HG03066 (cell line): ENCODE results near the gene NR1I3.

ENCODE experiments used
- ATAC-seq: cut with Tn5 transposase; IDR thresholded peaks from one replicate; pipeline ENCODE4 v1.9.1; 2021; ENCODE audit warnings: low read depth; ENCODE audit not compliant: unreplicated experiment

NR1I3 gene

GRCh38 chr1:161196521-161197451 is 41.2 kb downstream of the NR1I3 start:
- ATAC-seq, result no peak

- no peak for ATAC-seq
Observed at GRCh38 chr1:161196111-161196510, 41.9 kb downstream of the NR1I3 start.

DNA sequence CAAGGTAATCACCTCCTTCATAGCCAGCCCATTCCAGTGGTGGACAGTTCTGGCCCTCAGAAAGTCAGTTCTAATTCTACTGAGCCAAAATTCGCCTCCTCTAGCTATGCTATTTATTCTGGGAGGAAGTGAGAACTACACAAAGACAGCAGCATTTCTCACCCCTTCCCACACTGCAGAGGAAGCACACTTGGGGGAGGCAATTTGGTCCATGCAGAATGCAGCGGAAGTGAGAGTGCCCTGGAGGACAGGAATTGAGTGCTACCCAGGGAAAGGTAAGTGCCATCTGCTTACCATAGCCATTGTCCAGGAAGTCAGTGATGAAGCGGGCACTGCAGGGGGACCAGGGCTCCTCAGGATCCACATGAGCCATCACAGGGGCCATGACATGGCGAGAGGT is 42.8 kb downstream of the NR1I3 start:
- no peak for ATAC-seq

- ATAC-seq, result no peak
Observed at GRCh38 chr1:161193561-161194235, 44.3 kb downstream of the NR1I3 start.

GRCh38 chr1:161192476-161193465 is 45.2 kb downstream of the NR1I3 start:
- ATAC-seq, result peak; percentile 61

GRCh38 chr1:161191971-161192370 is 46.0 kb downstream of the NR1I3 start:
- no peak for ATAC-seq

- no peak for ATAC-seq
Observed at GRCh38 chr1:161190962-161191521, 47.0 kb downstream of the NR1I3 start.

DNA sequence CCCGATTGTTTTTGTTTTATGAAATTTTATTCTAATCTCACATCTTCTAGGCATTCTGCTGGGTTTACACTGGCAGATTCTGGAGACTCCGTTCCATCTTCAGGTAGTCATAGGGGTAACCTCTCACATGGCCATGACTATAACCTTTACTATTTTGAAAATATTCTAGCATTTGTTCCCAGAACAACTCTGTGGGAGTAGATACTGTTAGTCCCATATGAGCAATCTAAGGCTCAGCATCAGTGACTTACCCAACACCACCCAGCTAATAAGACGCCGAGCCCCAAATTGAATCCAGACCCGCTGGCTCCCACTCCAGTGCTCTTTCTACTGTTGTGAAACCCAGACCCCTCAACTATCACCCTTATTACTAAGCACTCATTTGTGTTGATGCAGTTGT is 49.0 kb downstream of the NR1I3 start:
- ATAC-seq, result no peak

DNA sequence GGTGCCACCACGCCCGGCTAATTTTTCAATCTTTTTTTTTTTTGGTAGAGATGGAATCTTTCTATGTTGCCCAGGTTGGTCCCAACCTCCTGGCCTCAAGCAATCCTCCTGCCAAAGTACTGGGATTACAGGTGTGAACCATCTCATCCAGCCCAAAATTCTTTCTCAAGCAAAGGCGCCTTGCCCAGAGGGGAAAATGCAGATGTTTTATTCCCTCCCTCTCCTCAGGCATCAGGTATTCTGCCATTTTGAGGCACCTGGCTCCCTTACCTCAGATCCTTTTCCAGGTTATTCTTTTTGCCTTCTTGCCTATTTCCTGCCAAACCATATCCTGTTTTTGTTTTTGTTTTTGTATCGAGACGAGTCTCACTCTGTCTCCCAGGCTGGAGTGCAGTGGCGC is 49.6 kb downstream of the NR1I3 start:
- no peak for ATAC-seq

- ATAC-seq, result no peak
Observed at GRCh38 chr1:161187311-161187710, 50.7 kb downstream of the NR1I3 start.

DNA sequence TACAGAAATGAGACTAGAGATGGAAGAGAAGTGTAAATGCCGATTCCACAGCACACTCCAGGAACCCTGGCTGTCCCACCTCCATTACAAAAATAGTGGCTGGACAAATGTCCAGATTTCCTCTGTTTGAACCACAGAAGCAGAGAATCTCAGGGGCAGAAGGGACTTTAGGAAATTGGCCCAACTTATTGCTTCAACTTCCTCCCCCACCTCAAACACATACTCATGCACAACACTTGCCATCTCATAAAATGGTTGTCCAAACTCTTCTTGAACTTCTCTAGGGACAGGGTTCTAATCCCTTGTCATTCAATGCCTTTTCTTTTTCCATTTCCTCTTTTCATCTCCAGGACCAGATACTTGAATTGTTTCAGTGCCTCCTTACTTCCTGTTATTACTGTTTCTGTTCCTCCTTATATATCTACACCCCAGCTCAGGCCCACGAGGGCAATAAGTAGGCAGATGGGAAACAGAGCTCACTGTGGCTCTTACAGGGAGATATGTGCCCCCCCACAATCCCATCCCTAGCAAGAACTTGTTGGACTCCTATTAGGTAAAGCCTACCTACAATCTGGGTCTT is 52.2 kb downstream of the NR1I3 start:
- peak; percentile 35 for ATAC-seq

GRCh38 chr1:161185282-161185682 is 52.7 kb downstream of the NR1I3 start:
- peak; percentile 60 for ATAC-seq

GRCh38 chr1:161182214-161182613 is 55.8 kb downstream of the NR1I3 start:
- ATAC-seq, result peak; percentile 52

DNA sequence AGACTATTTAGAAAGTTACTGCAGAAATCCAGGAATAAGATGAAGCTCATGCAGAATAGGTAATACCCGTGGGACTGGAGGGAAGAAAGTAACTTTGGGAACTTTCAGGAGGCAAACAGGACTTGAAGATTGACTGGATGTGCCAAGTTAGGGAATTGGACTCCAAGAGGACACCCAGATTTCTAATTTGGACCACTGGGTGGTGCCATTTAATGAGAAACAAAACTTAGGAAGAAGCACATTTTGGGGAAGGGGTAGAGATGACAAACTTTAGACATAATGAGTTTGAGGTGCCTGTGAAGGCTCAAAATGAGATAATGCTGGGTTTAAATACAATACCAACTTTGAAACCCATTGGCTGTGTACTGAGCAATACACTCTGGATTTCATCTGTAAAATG is 57.4 kb downstream of the NR1I3 start:
- ATAC-seq, result no peak

GRCh38 chr1:161179698-161180097 is 58.3 kb downstream of the NR1I3 start:
- no peak for ATAC-seq
